Umbilical cord (tissue), 2 donors: Measurements from ENCODE around the gene PBX4. TPM values are rescaled to one million over a fixed set of nuclear protein-coding genes. Genes with fewer than 3 reads are reported as not detected.
A peak's percentile ranks its signal among the peaks of the same experiment; 100 is the strongest.

Experiments used
- DNase-seq: peaks from one replicate; pipeline ENCODE4 v3.0.0-alpha.2; 2015; ENCODE audit warnings: low spot score
- total RNA-seq: library from RNA; depleted of rRNA; stranded (reverse); fragments of >200 nt; gene quantifications from one replicate; pipeline ENCODE4 v1.2.3, GENCODE V29; 2014; ENCODE audit warnings: low replicate concordance; ENCODE audit not compliant: insufficient read depth

The PBX4 gene
- total RNA-seq, 1 donor from 2014 or later, result 10.8 TPM

DNA sequence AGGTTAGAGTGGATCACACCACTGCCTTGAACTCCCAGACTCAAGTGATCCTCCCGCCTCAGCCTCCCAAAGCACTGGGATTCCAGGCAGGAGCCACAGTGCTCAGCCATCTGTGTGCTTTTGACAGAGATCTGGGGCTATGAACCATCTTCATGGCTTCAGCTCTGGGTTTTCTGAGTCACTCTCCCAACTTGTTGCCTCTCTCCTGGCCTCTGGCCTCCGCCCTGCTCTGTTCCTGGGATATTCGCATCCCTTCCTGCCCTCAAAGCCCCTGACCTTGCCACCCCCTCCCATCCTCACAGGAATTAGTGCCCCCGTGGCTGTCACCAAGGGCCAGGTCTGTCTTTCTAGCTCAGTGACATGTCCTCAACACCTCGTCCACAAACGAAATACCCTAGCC is 30.7 kb upstream of the PBX4 start:
- DNase-seq, result no peak

GRCh38 chr19:19647037-19647835 is 28.7 kb upstream of the PBX4 start:
- DNase-seq, result no peak

DNA sequence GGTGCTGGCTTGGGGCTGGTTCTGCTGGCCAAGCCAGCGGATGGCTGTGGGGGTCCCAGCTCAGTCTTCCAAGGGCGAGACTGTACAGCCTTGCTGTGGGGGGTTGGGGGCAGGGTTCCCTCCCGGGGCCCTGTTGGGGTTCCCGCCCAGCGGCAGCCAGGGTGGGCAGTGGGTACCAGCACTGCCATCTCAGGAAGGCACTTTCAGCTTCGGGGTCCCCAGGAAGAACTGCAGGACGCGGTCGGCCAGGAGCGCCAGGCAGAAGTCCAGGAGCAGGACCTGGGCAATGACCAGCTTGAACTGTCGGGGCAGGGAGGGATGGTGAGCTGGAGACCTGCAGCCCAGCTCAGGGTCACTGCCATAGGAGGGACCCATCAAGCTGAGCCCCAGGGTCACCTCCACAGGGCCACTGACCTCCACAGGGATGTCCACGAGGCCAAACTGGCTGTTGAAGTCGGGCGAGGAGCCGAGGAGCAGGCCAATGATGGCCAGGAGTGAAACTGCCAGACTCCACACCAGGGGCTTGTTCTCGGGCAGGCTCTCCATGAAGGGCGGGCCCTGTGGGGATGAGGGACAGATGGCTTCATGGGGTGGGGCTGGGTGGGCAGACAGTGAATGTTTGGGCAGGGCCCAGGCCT is 26.9 kb upstream of the PBX4 start:
- no peak for DNase-seq

- no peak for DNase-seq
Measured at GRCh38 chr19:19644054-19644388, 25.5 kb upstream of the PBX4 start.

GRCh38 chr19:19643158-19644053 is 24.9 kb upstream of the PBX4 start, which contains the start of gene GMIP:
GMIP (minus strand) TSS chr19:19643657; CDS start chr19:19643529, 128 bp downstream.
- DNase-seq, result peak; percentile 67

DNA sequence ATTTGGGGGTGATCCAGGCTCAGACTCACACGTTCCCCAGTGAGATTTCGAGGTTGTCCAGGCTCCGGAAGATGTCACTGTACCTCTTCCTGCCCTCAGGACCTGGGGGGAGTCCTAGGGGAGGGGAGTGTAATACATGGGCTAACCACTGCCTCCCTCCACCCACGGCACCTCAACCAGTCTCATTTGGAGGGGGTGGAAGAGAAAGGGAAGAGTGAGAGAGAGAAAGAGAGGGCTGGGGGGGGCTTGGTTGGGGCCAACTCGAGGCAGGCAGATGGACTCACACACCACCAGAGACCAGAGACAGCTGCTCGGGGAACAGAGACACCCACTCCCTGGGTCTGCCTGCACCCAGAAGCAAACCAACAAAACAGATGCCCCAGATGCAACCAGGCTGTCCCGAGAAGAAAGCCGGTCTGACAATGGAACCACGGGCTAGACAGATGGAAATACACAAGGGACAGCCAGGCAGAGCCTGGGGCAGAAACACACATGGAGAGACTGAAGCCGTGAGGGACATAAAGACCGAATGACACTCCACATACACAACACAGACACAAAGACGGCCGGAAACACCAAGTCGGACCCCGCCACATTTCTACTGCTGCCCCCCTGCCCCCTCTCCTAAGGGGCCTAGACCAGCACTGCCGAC is 24.1 kb upstream of the PBX4 start:
- DNase-seq, result no peak

DNA sequence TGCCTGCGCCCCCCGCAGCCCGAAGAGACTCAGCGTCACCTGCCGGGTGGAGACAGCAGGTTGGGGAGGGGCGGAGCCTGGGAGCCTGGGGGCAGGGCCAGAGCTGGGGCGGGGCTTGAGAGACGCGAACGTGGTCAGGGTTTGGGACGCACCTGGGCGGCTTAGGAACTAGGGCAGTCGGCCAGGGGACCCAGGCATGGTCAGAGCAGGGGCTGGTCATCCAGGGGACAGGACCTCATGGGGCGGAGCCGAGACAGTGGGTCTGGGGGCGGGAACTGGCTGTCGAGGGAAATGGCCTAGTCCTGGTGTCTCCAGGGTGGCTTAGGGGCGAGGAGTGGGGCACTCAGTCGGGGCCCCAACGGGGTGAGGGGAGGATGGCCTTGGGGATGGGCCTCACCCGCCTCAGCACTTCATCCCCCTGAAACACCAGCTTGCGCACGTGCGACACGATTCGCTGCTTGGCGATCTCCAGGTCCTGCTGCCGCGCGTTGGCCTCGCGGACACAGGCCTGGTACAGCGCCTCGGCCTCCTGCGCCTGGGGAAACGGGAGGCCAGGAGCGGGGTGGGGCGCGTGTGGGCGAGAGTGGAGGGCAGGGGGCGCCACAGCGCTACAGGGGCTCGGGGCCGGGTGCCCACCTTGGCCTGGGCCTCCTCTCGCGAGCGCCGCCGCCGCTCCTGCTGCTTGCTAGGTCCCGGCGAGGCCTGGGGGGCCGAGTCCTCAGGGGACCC is 19.2 kb upstream of the PBX4 start:
- DNase-seq, result no peak

DNA sequence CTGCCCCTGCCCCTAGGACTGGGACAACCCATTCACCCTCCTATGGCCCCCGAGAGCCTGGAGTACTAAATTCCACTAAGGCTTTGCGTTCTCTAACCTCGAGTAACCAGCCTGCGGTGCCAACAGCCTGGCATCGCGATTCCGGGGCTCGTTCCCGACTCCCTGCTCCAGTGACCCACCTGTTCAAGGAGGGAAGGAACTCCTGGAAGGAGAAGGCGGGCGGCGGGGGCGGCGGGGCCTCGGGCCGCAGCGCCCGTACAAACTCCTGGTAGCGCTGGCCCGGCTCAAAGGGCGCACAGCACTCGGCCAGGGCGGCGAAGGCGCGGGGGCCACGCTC is 18.7 kb upstream of the PBX4 start:
- no peak for DNase-seq

DNA sequence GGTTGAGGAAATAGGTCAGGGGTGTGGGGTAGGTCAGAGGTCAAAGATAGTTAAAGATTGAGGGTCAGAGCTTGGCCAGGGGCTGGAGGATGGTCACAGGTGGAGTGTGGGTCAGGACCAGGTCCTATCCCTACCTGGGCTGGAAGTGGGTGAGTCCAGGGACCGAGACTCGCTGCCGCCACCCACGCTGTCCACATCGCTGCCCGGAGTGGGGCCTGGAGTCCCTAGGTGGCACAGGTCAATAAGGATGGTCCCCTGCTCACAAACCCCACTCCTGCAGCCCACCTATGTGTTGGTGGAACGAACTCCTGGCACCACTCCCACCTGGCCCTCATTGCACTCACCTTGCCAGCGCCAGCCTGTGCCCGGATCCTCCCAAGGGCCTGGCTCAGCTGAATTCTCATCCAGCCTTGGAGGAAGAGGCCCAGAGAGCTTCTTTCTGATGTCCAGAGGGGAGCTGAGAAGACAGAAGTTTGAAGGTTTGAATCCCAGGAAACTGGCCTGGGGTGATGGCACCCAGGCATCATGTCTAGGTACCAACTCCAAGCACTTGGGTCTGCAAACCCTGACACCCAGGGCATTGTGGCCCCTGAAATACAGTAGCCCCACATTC is 18.2 kb upstream of the PBX4 start:
- DNase-seq, result no peak

- no peak for DNase-seq
Measured at GRCh38 chr19:19635313-19635702, 16.8 kb upstream of the PBX4 start.

GRCh38 chr19:19634516-19635312 is 16.2 kb upstream of the PBX4 start:
- no peak for DNase-seq

GRCh38 chr19:19633711-19634515 is 15.4 kb upstream of the PBX4 start:
- no peak for DNase-seq

DNA sequence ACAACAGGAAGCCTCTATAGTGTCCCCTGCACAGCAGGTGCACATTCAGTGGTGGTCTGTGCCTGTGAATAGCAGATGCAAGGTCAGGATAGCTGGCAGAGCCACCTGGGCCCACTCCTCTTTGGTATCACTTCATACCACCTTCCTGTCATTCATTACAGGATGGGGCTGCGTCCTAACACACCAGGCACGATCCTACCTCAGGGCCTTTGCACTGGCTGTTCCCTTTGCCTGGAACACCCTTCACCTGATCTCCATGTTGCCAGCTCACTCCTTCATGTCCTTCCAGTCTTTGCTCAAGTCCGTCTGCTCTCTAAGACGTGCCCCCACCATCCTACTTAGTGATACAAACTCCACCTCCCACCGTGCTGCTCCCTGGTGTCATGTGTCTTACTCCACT is 14.2 kb upstream of the PBX4 start:
- no peak for DNase-seq

DNA sequence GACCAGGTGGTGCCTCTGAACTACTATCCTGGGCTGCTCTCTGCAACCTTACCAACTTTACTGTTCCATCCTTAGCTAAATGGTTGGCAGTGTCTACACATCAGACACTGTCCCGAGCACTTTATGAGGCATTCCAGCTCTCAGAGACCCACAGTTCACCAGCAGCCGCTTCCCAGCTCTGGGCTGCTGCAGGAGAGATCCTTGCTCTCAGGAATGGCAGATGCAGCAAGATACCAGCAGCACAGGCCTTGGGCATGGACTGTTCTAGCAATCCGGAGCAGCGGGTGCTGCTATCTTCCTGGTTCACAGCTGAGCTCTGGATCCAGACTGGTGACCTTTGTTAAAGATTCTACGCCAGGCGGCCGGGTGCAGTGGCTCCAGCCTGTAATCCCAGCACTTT is 12.9 kb upstream of the PBX4 start:
- no peak for DNase-seq

- DNase-seq, result no peak
Measured at GRCh38 chr19:19630426-19630825, 11.9 kb upstream of the PBX4 start.

DNA sequence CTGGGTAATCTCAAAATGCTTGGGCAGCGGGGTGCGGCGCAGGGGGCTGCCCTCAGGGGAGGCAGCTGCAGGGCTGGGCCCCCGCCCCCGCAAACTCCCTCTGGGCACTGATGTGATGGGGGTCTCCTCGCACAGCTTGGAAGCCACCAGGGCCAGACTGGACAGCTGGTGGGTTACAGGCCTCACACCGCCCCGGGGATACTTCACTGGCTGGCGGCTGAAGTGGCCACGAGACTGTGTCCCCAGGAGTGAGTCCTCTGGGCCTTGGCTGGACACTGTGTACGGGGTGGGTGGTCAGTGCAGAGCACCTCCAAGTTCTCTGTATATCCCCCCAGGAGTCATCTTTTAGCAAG is 11.6 kb upstream of the PBX4 start:
- no peak for DNase-seq

GRCh38 chr19:19628501-19629134 is 10.1 kb upstream of the PBX4 start:
- DNase-seq, result no peak

- no peak for DNase-seq
Measured at GRCh38 chr19:19627621-19628500, 9.4 kb upstream of the PBX4 start, which contains the start of gene LPAR2. LPAR2 (minus strand) TSS chr19:19628220; CDS start chr19:19627275, 945 bp downstream.
